Effector CD4-positive, alpha-beta T cell (primary cell): ENCODE results near the gene LPAR3.
A peak's percentile ranks its signal among the peaks of the same experiment; 100 is the strongest.

Experiments used
- DNase-seq: peaks from one replicate; pipeline ENCODE4 v3.0.0-alpha.2; 2020

The LPAR3 gene

DNA sequence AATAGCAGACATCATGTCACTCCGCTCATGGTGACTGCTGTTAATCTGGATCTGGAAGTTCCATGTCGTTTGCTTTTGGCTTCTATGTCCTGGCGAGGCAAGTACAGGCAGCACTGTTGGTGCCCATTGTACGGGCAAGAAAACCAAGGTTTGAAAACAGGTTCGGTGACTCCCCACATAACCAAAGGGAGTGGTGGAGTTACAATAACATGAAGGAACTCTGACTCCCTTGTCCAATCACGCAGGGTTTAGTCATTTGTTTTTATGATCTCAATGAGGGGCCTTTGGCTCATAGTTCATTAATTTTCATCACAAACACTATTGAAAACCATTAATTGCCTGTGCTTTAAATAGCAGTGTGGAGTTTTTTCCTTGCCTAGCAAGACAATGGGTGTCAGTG lies 119.8 kb downstream of the LPAR3 start:
- no peak for DNase-seq

DNA sequence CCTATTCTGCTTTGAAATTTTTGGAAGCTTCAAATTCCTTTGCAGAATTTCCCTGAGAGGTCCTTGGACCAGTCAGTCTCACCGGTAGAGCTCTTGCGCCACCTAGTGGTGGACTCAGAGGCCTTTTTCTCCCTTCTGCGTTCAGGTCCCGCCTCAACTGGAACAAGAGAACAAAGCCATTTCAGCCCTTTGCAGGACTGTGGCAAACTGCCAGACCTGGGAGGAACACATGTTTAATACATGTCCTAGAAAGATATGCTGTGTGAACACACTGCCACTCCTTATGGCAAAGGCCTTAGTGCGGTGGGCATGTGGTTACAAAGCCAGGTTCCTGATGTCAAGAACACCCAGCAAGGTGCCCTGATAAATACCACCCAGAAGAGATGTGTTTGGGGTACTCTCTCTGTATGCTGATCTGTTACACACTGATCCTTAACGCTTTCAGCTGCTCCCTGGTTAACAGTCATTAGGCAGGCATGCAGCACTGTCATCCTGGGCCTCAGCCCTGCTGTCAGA lies 120.5 kb downstream of the LPAR3 start:
- DNase-seq = peak; percentile 52

DNA sequence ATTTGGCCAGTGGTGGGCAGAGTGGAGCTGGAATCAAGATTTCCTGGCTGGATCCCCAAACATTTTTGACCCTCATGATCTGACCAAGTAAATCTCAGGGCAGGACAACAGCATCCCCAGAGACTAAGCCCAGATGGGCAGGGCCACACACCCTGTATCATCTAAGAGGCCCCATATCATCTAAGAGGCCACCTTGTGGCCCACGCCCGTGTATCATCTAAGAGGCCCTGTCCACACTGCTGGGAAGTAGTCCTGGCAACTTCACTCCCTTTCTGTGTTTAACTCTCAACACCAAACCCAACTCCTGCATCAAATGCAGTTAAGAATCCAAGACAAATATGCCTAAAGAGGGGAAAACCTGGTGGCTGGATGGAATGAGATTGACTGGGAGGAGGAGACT lies 121.1 kb downstream of the LPAR3 start:
- no peak for DNase-seq

DNA sequence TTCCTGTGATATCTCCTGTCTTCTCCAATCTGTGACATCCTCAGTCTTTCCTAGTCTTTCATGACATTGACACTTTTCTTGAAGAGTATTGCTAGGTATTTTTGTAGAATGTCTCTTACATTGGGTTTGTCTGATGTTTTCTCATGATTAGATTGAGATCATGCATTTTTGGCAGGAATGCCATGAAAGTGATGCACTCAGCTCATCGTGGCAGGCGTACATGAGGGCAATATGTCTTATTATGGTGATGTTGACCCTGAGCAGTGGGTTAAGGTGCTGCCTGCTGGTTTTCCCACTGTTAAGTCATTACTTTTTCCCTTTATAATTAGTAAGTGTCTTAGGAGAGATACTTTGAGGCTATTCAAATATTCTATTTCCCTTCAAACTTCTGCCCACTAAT lies 122.5 kb downstream of the LPAR3 start:
- DNase-seq = no peak

DNA sequence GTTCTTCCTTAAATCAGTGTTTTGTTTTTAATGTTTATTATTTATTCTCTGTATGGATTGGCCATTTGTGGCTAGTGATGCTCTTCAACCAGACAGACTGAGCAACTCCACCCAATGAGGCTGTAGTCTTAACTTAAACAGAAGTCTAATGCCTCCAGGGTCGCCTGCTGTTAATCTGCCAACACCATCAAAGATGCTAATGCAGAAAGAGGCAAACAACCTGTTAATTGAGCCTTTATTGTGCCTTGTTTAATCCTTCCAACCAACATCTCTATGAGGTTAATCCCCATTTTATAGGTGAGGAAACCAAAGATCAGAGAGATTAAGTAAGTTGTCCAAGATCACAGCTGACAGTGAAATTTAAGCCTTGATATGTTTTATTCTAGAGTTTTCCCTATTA lies 123.4 kb downstream of the LPAR3 start:
- no peak for DNase-seq

DNA sequence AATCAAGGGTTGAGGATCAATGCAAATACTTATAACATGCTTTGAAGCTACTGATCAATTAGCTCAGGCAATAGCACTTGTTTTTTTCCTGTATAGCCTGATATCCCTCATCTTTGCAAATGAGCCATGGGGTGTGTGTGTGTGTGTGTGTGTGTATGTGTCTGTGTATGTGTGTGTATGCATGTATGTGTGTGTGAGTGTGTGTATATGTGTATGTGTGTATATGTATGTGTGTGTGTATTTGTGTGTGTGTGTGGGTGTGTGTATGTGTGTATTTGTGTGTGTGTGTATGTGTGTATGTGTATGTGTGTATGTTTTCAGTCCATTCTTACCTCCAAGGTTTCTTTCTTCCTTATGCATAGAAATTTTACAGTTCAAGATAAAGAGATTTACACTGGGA lies 124.4 kb downstream of the LPAR3 start:
- no peak for DNase-seq

DNA sequence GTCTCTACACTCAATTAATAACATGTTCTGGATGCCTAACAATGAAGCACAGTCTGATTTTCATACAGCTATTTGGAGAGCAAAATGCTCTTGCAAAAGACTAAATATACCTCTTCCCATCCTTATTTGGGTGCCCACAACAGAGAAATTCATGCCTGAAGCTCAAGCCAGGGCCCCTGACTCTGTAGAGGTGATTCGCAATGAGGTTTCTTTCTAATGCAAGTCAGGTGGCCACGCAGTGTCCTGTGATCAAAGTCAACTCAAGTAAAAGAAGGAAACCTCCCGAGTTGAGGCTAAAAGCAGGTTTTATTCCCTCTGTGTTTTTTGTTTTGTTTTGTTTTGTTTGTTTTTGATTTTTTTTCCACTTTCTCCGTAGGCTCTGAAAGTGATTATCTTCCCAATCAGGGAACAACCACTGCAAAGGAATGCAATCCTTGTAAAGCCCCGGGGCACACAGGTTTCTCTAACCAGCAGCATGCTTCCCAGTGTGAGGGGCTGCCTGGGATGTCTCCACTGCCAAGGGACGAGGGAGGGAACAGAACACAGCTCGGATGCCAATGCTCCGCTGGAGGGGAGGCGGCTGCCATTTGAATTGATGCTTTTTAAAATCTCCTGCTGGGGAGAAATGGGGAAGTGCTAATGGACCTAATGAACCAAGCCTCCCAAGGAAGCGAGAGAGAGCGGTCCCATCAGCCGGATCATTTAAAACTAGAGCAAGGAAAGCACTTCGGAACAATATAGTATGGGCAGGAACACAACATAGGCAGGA lies 128.9 kb downstream of the LPAR3 start:
- no peak for DNase-seq

DNA sequence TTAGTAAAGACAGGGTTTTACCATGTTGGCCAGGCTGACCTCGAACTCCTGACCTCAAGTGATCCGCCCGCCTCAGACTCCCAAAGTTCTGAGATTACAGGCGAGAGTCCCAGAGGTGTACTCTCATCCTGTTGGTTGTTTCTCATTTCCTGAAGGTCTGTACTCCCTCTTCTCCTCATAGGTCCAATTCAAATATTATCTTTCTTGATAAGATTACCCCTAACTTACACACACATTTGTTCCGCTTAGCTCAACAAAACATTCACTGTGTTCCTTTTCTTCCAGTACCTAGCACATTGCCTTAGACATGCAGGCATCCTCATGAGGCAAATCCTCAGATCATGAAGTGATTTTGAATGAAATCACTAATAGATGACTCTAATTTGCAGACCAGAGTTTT lies 130.3 kb downstream of the LPAR3 start:
- no peak for DNase-seq
